ENCODE measurements around the gene HOMER3. TPM values are rescaled to one million over a fixed set of nuclear protein-coding genes. Genes with fewer than 3 reads are reported as not detected.

The HOMER3 gene
- total and polyA plus RNA-seq, 9 of the 15 experiments (the other 6 are each of a cell fraction or from before 2014, with no cell fraction given), result 1.3 to 5.1 (median 3.7) TPM; not detected in 2

GRCh38 chr19:18898607-18899408 lies 42.2 kb downstream of the HOMER3 start (continued):
- TF ChIP-seq, protein P1, sequence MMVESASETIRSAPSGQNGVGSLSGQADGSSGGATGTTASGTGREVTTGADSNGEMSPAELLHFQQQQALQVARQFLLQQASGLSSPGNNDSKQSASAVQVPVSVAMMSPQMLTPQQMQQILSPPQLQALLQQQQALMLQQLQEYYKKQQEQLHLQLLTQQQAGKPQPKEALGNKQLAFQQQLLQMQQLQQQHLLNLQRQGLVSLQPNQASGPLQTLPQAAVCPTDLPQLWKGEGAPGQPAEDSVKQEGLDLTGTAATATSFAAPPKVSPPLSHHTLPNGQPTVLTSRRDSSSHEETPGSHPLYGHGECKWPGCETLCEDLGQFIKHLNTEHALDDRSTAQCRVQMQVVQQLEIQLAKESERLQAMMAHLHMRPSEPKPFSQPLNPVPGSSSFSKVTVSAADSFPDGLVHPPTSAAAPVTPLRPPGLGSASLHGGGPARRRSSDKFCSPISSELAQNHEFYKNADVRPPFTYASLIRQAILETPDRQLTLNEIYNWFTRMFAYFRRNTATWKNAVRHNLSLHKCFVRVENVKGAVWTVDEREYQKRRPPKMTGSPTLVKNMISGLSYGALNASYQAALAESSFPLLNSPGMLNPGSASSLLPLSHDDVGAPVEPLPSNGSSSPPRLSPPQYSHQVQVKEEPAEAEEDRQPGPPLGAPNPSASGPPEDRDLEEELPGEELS (CRISPR knock-in tag; IDR thresholded peaks at IDR 0.05; ENCODE audit: borderline replicate concordance), result no peak
- TF ChIP-seq CREM (IDR thresholded peaks at IDR 0.05; ENCODE audit: low read depth) (0 out of 2 replicates have a peak, but pooled peaks have one; percentile 5), ZNF134 (CRISPR knock-in tag; conservative IDR thresholded peaks at IDR 0.05) (no peak), NCOR1 (IDR thresholded peaks at IDR 0.05) (no peak), CBX3 (IDR thresholded peaks at IDR 0.05; ENCODE audit: borderline replicate concordance in 1 of 2, low read length in 2 of 2) (no peak), JUNB (CRISPR knock-in tag; conservative IDR thresholded peaks at IDR 0.05) (no peak), SETDB1 (IDR thresholded peaks at IDR 0.05; ENCODE audit: low read length) (no peak), MYNN (IDR thresholded peaks at IDR 0.05) (peak; percentile 62; the same call in 1 of the 2 replicates), MYNN (CRISPR knock-in tag; IDR thresholded peaks at IDR 0.05) (no peak), SNIP1 (IDR thresholded peaks at IDR 0.05; ENCODE audit: low read depth) (no peak), SAFB (IDR thresholded peaks at IDR 0.05; ENCODE audit: borderline replicate concordance, low read depth, low read length) (no peak), ZNF655 (CRISPR knock-in tag; IDR thresholded peaks at IDR 0.05) (no peak), TRIM24 (IDR thresholded peaks at IDR 0.05) (no peak), PURB (CRISPR knock-in tag; IDR thresholded peaks at IDR 0.05; ENCODE audit: low read depth) (no peak), POLR2AphosphoS5 (IDR thresholded peaks at IDR 0.05; ENCODE audit: control insufficient read depth, insufficient read depth, low read depth, low read length) (peak; percentile 41; the same call in 1 of the 2 replicates), SMARCE1 (IDR thresholded peaks at IDR 0.05) (no peak), DACH1 (IDR thresholded peaks at IDR 0.05; ENCODE audit: partially characterized antibody) (no peak), TAF7 (tag; IDR thresholded peaks at IDR 0.05) (no peak), SREBF1 (IDR thresholded peaks at IDR 0.05; ENCODE audit: borderline replicate concordance, low read depth, low read length) (no peak), CSDE1 (IDR thresholded peaks at IDR 0.05) (no peak), CBX8 (IDR thresholded peaks at IDR 0.05; ENCODE audit: borderline replicate concordance, extremely low read depth, low read depth, low read length, poor library complexity, severe bottlenecking) (no peak), HIVEP1 (CRISPR knock-in tag; IDR thresholded peaks at IDR 0.05) (0 out of 2 replicates have a peak, but pooled peaks have one; percentile 38), FOSL1 (tag; conservative IDR thresholded peaks at IDR 0.05) (no peak), NR4A1 (CRISPR knock-in tag; IDR thresholded peaks at IDR 0.05) (no peak), NR4A1 (tag; IDR thresholded peaks at IDR 0.05) (no peak), ZNF124 (CRISPR knock-in tag; IDR thresholded peaks at IDR 0.05) (no peak)
- TF ChIP-seq, protein P2, sequence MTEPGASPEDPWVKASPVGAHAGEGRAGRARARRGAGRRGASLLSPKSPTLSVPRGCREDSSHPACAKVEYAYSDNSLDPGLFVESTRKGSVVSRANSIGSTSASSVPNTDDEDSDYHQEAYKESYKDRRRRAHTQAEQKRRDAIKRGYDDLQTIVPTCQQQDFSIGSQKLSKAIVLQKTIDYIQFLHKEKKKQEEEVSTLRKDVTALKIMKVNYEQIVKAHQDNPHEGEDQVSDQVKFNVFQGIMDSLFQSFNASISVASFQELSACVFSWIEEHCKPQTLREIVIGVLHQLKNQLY (CRISPR knock-in tag; conservative IDR thresholded peaks at IDR 0.05), result no peak
